Endodermal cell (in vitro differentiated cells): ENCODE measurements around the gene SARNP. TPM values are rescaled to one million over a fixed set of nuclear protein-coding genes. Genes with fewer than 3 reads are reported as not detected.
A peak's percentile ranks its signal among the peaks of the same experiment; 100 is the strongest.

Source experiments
- DNase-seq: peaks from one replicate; pipeline ENCODE4 v3.0.0-alpha.2; 2017
- H3K27ac ChIP-seq: 2 replicates; pipeline ENCODE4 v1.5.1; 2013; ENCODE audit warnings: mild to moderate bottlenecking, low read depth, low read length, moderate library complexity
- H3K27me3 ChIP-seq: 2 replicates; pipeline ENCODE4 v1.6.1; 2013; ENCODE audit warnings: mild to moderate bottlenecking, low read length, moderate library complexity; ENCODE audit not compliant: insufficient read depth, control insufficient read depth, poor library complexity, severe bottlenecking
- H3K36me3 ChIP-seq: 2 replicates; pipeline ENCODE4 v1.7.0; 2013; ENCODE audit warnings: mild to moderate bottlenecking, low read length, moderate library complexity; ENCODE audit not compliant: control insufficient read depth, insufficient read depth
- H3K4me1 ChIP-seq: one replicate; pipeline ENCODE4 v1.7.0; 2013; ENCODE audit warnings: low read length; ENCODE audit not compliant: control insufficient read depth, insufficient read depth
- H3K4me3 ChIP-seq: 2 replicates; pipeline ENCODE4 v1.5.1; 2013; ENCODE audit warnings: mild to moderate bottlenecking, low read length, moderate library complexity
- H3K9ac ChIP-seq: 2 replicates; pipeline ENCODE4 v1.6.1; 2013; ENCODE audit warnings: mild to moderate bottlenecking, low read length, moderate library complexity; ENCODE audit not compliant: poor library complexity, severe bottlenecking; ENCODE audit errors: extremely low read depth
- H3K9me3 ChIP-seq: 2 replicates; pipeline ENCODE4 v1.6.1; 2013; ENCODE audit warnings: mild to moderate bottlenecking, low read length, moderate library complexity; ENCODE audit not compliant: control insufficient read depth
- H3K27ac Mint-ChIP-seq: 2 replicates; pipeline ENCODE4 v1.8.0; 2020; ENCODE audit warnings: mixed read lengths
- H3K27me3 Mint-ChIP-seq: 2 replicates; pipeline ENCODE4 v1.8.0; 2021; ENCODE audit warnings: mild to moderate bottlenecking, mixed read lengths; ENCODE audit not compliant: insufficient read depth
- H3K36me3 Mint-ChIP-seq: 2 replicates; pipeline ENCODE4 v1.8.0; 2020; ENCODE audit warnings: low read depth, mixed read lengths
- H3K4me1 Mint-ChIP-seq: 2 replicates; pipeline ENCODE4 v1.8.0; 2020; ENCODE audit warnings: mixed read lengths
- H3K4me3 Mint-ChIP-seq: 2 replicates; pipeline ENCODE4 v1.8.0; 2020; ENCODE audit warnings: mild to moderate bottlenecking, moderate library complexity, mixed read lengths
- H3K9me3 Mint-ChIP-seq: 2 replicates; pipeline ENCODE4 v1.8.0; 2020; ENCODE audit warnings: mild to moderate bottlenecking, mixed read lengths
- CTCF ChIP-seq: fragments of 200-600 bp; sonication (generic); conservative IDR thresholded peaks from 2 replicates; pipeline ENCODE4 v1.5.0; 2021; ENCODE audit warnings: antibody characterized with exemption, mild to moderate bottlenecking
- WGBS, 2 experiments: methylation state at CpG; one replicate each; pipeline versions ENCODE4 v1.1.5 to v1.1.7; 2013; ENCODE audit warnings: missing lambda C conversion rate in 2 of 2, mixed read lengths in 1 of 2; ENCODE audit not compliant: insufficient coverage in 1 of 2, insufficient read length in 1 of 2; 5-methylcytosine and 5-hydroxymethylcytosine counted together
- total RNA-seq, 2 donors: library from RNA; stranded (reverse); fragmentation: NEBNext Ultra II Directional in 1 of 2; extraction: Animal tissue kit (Norgen Biotek cat#: 25700) in 1 of 2; gene quantifications; 2 replicates in 1 of 2; 3 replicates in 1 of 2; pipeline ENCODE4 v1.2.1, GENCODE V29; 2021

SARNP gene
- total RNA-seq, 2 donors from 2014 or later = 95.7 to 119 TPM

DNA sequence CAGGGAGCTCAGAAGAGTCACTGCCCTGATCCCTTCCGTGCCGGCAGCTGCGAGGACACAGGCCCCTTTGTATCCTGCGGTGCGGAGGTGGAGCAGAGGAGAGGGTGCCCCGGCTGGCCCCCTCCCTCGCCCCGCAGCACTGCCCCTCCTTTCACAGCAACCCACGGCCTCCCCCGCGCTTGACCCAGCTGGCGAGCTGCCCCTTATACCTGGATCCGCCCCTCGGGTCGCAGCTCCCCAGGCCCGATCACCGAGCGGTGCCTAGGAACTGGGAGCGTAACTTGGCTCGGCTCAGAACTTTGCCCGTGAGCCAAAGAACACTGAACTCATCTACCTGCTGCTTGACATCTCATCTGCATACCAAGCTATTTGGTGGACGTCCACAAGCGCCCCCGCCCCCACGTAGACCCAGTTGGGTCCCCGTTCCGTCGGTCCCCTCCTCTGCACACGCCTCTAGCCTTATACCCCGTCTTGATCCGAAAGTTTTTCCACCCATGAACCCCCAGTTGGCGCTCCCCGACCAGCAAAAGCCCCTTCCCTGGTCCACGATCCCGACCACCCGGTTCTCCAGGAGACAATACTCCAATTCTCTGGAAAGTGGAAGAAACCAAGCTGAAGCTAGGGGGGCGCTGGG lies 12.6 kb upstream of the SARNP start:
- H3K4me3 Mint-ChIP-seq = peak overlapping the region; percentile 94
- no peaks in the 10 kb centered on the region for H3K9me3 Mint-ChIP-seq
- H3K27me3 ChIP-seq = no peaks in the 10 kb centered on the region
- no peaks in the 10 kb centered on the region for H3K9me3 ChIP-seq
- H3K4me1 ChIP-seq = peaks cover 9% of the 10 kb centered on the region
- H3K27ac ChIP-seq = peak overlapping the region; percentile 95
- H3K27ac Mint-ChIP-seq = peak overlapping the region; percentile 99
- peak; percentile 89 for DNase-seq
- peaks cover 24% of the 10 kb centered on the region for H3K4me1 Mint-ChIP-seq
- TF ChIP-seq CTCF = no peak
- WGBS, 2 experiments = 0% methylated on average over 30 to 37 of the region's 37 CpGs
- peaks cover 11% of the 10 kb centered on the region for H3K36me3 Mint-ChIP-seq
- H3K9ac ChIP-seq = peak overlapping the region; percentile 72
- H3K4me3 ChIP-seq = peak overlapping the region; percentile 82
- H3K36me3 ChIP-seq = peaks cover 7% of the 10 kb centered on the region
- H3K27me3 Mint-ChIP-seq = no peaks in the 10 kb centered on the region

- Mint-ChIP-seq H3K4me1 (peaks cover 30% of the 10 kb centered on the region), H3K36me3 (peaks cover 17% of the 10 kb centered on the region), H3K4me3 (peak overlapping the region; percentile 94), H3K27ac (peak overlapping the region; percentile 85), H3K27me3 (no peaks in the 10 kb centered on the region), H3K9me3 (no peaks in the 10 kb centered on the region)
- WGBS, 2 experiments = 89 to 91% methylated on average over 5 of the region's 5 CpGs
- Histone ChIP-seq H3K4me1 (peaks cover 9% of the 10 kb centered on the region), H3K9me3 (no peaks in the 10 kb centered on the region), H3K9ac (peak overlapping the region; percentile 33), H3K27me3 (no peaks in the 10 kb centered on the region), H3K36me3 (peaks cover 22% of the 10 kb centered on the region), H3K27ac (no peak overlapping the region), H3K4me3 (peak overlapping the region; percentile 82)
- no peak for DNase-seq
- TF ChIP-seq CTCF = no peak
These were observed 10.8 kb upstream of the SARNP start for GRCh38 chr12:55828357-55828756.

DNA sequence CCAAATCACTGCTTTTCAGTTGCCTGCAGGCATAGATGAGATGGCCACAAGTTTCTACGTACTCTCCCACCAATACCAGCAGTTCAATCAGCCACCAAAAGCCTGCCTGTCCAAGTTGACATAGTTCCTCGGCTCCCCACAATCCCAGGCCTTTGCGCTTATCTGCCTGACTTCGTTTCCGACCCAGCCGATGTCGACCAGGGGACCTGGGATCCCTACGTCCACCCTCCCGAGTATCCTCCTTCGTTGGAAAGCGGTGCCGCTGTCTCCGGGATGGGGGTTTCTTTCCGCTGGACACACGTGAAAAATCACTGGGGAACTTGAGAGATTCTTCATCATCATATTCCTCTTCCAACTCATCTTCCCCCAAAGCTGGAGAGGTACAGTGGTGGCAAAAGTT lies 10.3 kb upstream of the SARNP start:
- H3K27ac Mint-ChIP-seq = peak overlapping the region; percentile 85
- DNase-seq = no peak
- H3K27me3 Mint-ChIP-seq = no peaks in the 10 kb centered on the region
- peaks cover 23% of the 10 kb centered on the region for H3K36me3 Mint-ChIP-seq
- no peak overlapping the region for H3K27ac ChIP-seq
- peaks cover 9% of the 10 kb centered on the region for H3K4me1 ChIP-seq
- peaks cover 30% of the 10 kb centered on the region for H3K4me1 Mint-ChIP-seq
- no peak overlapping the region for H3K9ac ChIP-seq
- no peak for TF ChIP-seq CTCF
- H3K4me3 ChIP-seq = peak overlapping the region; percentile 82
- H3K9me3 Mint-ChIP-seq = no peaks in the 10 kb centered on the region
- 93 to 96% methylated on average over 10 to 15 of the region's 15 CpGs for WGBS, 2 experiments
- H3K9me3 ChIP-seq = no peaks in the 10 kb centered on the region
- no peaks in the 10 kb centered on the region for H3K27me3 ChIP-seq
- peak overlapping the region; percentile 94 for H3K4me3 Mint-ChIP-seq
- peaks cover 27% of the 10 kb centered on the region for H3K36me3 ChIP-seq
